Pancreas (tissue), 10 donors: ENCODE data around the gene ENDOG. TPM values are rescaled to one million over a fixed set of nuclear protein-coding genes. Genes with fewer than 3 reads are reported as not detected.

Source experiments
- ATAC-seq, 4 donors: fragments of 200-7000 bp; cut with Tn5 transposase; one replicate each; pipeline versions ENCODE4 v1.8.0 to v1.9.1; 2020; ENCODE audit warnings: mild to moderate bottlenecking in 4 of 4, moderate library complexity in 4 of 4
- DNase-seq, 6 donors: peaks; one replicate each; pipeline ENCODE4 v3.0.0-alpha.2; 2020
- FAIRE-seq: peaks from 2 replicates; lab custom pipeline; 2012; peaks lifted over from hg19 to GRCh38; lab: Jason Lieb, UNC
- H3K27ac ChIP-seq, 4 donors: fragments of 200-600 bp; sonication (generic); 1 replicate in 3 of 4; 2 replicates in 1 of 4; pipeline versions ENCODE4 v1.5.0 to v1.8.0; 2020
- H3K27me3 ChIP-seq, 4 donors: fragments of 200-600 bp; one replicate each; pipeline ENCODE4 v1.8.0; 2021
- H3K36me3 ChIP-seq, 3 donors: fragments of 200-600 bp; sonication (generic) in 1 of 3; one replicate each; pipeline versions ENCODE4 v1.5.0 to v1.8.0; 2020 to 2021
- H3K4me1 ChIP-seq, 3 donors: fragments of 200-600 bp; one replicate each; pipeline ENCODE4 v1.8.0; 2021
- H3K4me3 ChIP-seq, 4 donors: fragments of 200-600 bp; sonication (generic) in 2 of 4; one replicate each; pipeline versions ENCODE4 v1.5.0 to v1.8.0; 2020 to 2021
- H3K9me3 ChIP-seq, 4 donors: fragments of 200-600 bp; one replicate each; pipeline ENCODE4 v1.8.0; 2021
- WGBS, 2 donors: extraction: QIAGEN DNeasy Blood & Tissue Kit; methylation state at CpG; one replicate each; pipeline ENCODE4 v1.1.7; 2013; 5-methylcytosine and 5-hydroxymethylcytosine counted together
- intact Hi-C, 3 donors: fragments of 100-400 bp; cut with DNase I; formaldehyde crosslinking; loops; one replicate each; pipeline versions ENCODE4 v1.11.1 to v1.14.2; 2022
- polyA plus RNA-seq, 2 donors: library from polyadenylated mRNA; stranded (reverse); fragments of 200-250 nt; gene quantifications; one replicate each; pipeline ENCODE4 v1.2.3, GENCODE V29; 2013
- total RNA-seq, 6 donors: library from RNA; stranded (reverse); fragmentation: NEBNext Ultra II Directional in 4 of 6; extraction: Animal tissue kit (Norgen Biotek cat#: 25700) in 4 of 6; gene quantifications; one replicate each; pipeline versions ENCODE4 v1.2.1 to v1.2.4, GENCODE V29; 2021 to 2023
- TF ChIP-seq, protein P1 (sequence below), 4 donors: fragments of 200-600 bp; sonication (generic) in 3 of 4; IDR thresholded peaks; one replicate each; pipeline versions ENCODE4 v1.5.0 to v1.8.0; 2021; ENCODE audit warnings: antibody characterized with exemption in 4 of 4
- donor health status: healthy with polysubstance abuse.
- donor health status: DM: no; HTN: no; CAD: no; lungs with moderate emphysema.
- donor health status: DM: no; HTN: no; CAD: no.
- donor health status: control.
- donor health status: control.
- donor health status: Bipolar disorder and iron deficiency.
- donor health status: DM: yes; HTN: yes; CAD: no.
- donor health status: DM: no; HTN: no; CAD: no.
- donor health status: DM: no; HTN: no; CAD: no.
- donor health status: DM: yes; HTN: yes; CAD: no.

ENDOG gene
- total and polyA plus RNA-seq, 8 donors = 12.2 to 23.0 (median 14.3) TPM

DNA sequence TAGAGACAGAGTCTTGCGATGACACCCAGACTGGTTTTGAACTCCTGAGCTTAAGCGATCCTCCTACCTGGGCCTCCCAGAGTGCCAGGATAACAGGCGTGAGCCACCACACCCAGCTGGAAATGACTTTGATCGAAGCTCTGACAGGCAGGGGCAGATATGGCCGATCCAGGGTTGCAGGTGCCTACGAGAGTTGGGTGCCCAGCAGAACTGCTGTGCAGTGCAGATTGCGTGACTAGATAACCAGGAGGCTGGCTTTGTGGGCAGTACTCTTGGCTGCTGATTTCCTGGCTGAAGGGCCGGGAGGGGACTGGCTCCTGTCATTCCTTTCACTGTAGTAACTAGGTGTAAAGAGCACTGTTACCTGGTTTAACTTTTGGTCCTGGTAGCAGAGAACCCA is 19.4 kb upstream of the ENDOG start:
- H3K4me3 ChIP-seq = no peak overlapping the region
- TF ChIP-seq, protein P1, sequence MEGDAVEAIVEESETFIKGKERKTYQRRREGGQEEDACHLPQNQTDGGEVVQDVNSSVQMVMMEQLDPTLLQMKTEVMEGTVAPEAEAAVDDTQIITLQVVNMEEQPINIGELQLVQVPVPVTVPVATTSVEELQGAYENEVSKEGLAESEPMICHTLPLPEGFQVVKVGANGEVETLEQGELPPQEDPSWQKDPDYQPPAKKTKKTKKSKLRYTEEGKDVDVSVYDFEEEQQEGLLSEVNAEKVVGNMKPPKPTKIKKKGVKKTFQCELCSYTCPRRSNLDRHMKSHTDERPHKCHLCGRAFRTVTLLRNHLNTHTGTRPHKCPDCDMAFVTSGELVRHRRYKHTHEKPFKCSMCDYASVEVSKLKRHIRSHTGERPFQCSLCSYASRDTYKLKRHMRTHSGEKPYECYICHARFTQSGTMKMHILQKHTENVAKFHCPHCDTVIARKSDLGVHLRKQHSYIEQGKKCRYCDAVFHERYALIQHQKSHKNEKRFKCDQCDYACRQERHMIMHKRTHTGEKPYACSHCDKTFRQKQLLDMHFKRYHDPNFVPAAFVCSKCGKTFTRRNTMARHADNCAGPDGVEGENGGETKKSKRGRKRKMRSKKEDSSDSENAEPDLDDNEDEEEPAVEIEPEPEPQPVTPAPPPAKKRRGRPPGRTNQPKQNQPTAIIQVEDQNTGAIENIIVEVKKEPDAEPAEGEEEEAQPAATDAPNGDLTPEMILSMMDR (IDR thresholded peaks at IDR 0.05) = no peak
- DNase-seq (no peak), ATAC-seq (no peak), FAIRE-seq (no peak)
- no peak overlapping the region for H3K27ac ChIP-seq
- WGBS, 2 donors = 90% methylated on average over 8 of the region's 8 CpGs
- intact Hi-C loops = no loop called here
- no peaks in the 10 kb centered on the region for H3K9me3 ChIP-seq
- H3K36me3 ChIP-seq = peaks cover 0 to 40% (median 2%) of the 10 kb centered on the region in 3 donors
- no peaks in the 10 kb centered on the region for H3K27me3 ChIP-seq
- no peaks in the 10 kb centered on the region for H3K4me1 ChIP-seq

DNA sequence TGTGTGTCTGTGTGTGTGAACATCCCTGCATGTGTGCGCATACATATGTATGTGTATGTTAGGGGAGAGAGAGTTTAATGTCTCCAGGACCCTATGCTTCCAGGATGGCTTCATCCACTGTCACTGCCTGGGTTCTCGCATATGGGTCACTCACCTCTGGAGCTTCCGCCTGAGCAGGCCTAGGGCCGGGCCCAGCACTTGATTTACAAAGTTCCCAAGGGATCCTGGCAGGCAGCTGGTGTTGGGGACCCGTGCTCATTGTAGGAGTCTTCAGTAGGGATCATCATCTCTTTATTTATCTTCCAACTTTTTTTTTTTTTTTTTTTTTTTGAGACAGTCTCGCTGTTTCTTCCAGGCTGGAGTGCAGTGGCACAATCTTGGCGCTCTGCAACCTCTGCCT is 18.2 kb upstream of the ENDOG start:
- ATAC-seq = no peak
- Histone ChIP-seq H3K36me3 (peaks cover 0 to 43% (median 2%) of the 10 kb centered on the region in 3 donors), H3K27me3 (no peaks in the 10 kb centered on the region), H3K27ac (no peak overlapping the region), H3K9me3 (no peaks in the 10 kb centered on the region), H3K4me1 (no peaks in the 10 kb centered on the region), H3K4me3 (no peak overlapping the region)
- TF ChIP-seq, protein P1 (IDR thresholded peaks at IDR 0.05) = no peak
- FAIRE-seq = no peak
- no peak for DNase-seq
- WGBS, 2 donors = 96 to 97% methylated on average over 7 of the region's 7 CpGs
- intact Hi-C loops = no loop called here

DNA sequence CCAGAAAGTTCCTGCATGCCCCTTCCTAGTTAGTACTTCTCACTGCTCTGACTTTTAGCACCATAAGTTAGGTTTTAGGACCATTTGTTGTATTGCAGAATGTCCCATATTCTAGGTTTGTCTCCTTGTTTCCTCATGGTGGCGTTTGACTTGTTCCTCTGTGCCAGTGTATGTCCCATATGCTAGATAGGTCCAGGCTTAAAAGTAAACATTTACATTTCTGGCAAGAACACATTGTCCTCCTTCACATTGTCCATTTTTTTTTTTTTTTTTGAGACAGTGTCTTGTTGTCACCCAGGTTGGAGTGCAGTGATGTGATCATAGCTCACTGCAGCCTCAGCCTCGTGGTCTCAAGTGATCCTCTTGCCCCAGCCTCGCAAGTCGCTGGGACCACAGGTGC is 15.8 kb upstream of the ENDOG start:
- ATAC-seq (no peak), FAIRE-seq (no peak), DNase-seq (no peak)
- H3K4me1 ChIP-seq = no peaks in the 10 kb centered on the region
- WGBS, 2 donors = 95% methylated on average over 4 of the region's 4 CpGs
- no peak overlapping the region for H3K4me3 ChIP-seq
- no peaks in the 10 kb centered on the region for H3K27me3 ChIP-seq
- intact Hi-C loops = no loop called here
- H3K36me3 ChIP-seq = peaks cover 0 to 45% (median 10%) of the 10 kb centered on the region in 3 donors
- no peak overlapping the region for H3K27ac ChIP-seq
- TF ChIP-seq, protein P1 (IDR thresholded peaks at IDR 0.05) = no peak
- no peaks in the 10 kb centered on the region for H3K9me3 ChIP-seq

DNA sequence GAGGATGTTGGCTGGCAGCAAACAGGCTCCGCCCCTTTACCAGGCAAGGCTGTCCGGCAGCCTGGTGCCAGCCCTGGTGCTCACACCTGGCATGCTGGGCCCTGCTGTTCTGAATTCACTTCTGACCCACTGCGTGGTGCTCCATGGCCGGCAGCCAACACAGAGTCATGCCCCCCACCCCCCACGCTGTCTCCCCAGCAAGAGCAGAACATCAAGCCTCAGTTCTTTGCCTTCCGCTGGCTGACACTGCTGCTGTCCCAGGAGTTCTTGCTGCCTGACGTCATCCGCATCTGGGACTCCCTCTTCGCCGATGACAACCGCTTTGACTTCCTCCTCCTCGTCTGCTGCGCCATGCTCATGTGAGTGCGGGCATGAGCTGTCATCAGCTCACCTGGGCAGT is 12.6 kb upstream of the ENDOG start:
- TF ChIP-seq, protein P1 (IDR thresholded peaks at IDR 0.05) = no peak
- intact Hi-C loops = no loop called here
- DNase-seq (no peak), FAIRE-seq (no peak), ATAC-seq (no peak)
- H3K4me1 ChIP-seq = no peaks in the 10 kb centered on the region
- peaks cover 0 to 32% (median 7%) of the 10 kb centered on the region in 3 donors for H3K36me3 ChIP-seq
- WGBS, 2 donors = 86 to 91% methylated on average over 14 of the region's 14 CpGs
- no peaks in the 10 kb centered on the region for H3K27me3 ChIP-seq
- no peak overlapping the region for H3K4me3 ChIP-seq
- no peaks in the 10 kb centered on the region for H3K9me3 ChIP-seq
- H3K27ac ChIP-seq = no peak overlapping the region

DNA sequence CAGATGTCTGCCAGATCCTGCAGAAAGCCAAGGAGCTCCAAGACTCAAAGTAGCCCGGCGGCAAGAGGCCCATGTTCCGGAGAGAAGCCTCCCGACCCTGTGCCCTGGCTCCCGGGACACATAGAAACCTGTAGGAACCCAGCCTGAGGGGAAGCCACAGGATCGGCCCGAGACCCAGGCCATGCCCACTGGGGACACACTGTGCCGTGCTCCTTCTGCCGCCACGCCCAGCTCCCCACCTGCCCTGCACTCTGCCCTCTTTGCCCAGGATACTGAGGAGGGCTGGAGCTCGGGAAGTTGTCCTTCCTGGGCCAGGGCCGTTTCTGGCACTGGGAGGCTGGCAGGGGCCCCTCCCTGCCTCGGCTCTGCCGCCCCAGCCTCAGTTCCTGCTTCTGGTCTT is 10.5 kb upstream of the ENDOG start:
- no peaks in the 10 kb centered on the region for H3K27me3 ChIP-seq
- intact Hi-C loops = no loop called here
- H3K9me3 ChIP-seq = no peaks in the 10 kb centered on the region
- WGBS, 2 donors = 79 to 94% methylated on average over 13 to 14 of the region's 14 CpGs
- H3K36me3 ChIP-seq = peaks cover 0 to 31% (median 7%) of the 10 kb centered on the region in 3 donors
- FAIRE-seq = no peak
- TF ChIP-seq, protein P1 (IDR thresholded peaks at IDR 0.05) = no peak
- H3K27ac ChIP-seq = no peak overlapping the region
- no peak overlapping the region for H3K4me3 ChIP-seq
- no peaks in the 10 kb centered on the region for H3K4me1 ChIP-seq
- no peak for DNase-seq
- no peak for ATAC-seq
